Natural killer cell (primary cell): ENCODE results near the gene KDM1A. TPM values are rescaled to one million over a fixed set of nuclear protein-coding genes. Genes with fewer than 3 reads are reported as not detected.
A peak's percentile ranks its signal among the peaks of the same experiment; 100 is the strongest.
"Not testable (repeated sequence)": the region's sequence is repeated elsewhere in the genome, so short reads cannot be mapped to it uniquely, and the experiment has no call there.

Source experiments
- ATAC-seq, 3 donors: fragments of 150-1000 bp in 2 of 3; fragments of 200-7000 bp in 1 of 3; cut with Tn5 transposase; 1 replicate in 1 of 3; 2 replicates in 2 of 3; pipeline ENCODE4 v1.10.0; 2021; ENCODE audit warnings: mild to moderate bottlenecking in 2 of 3, moderate library complexity in 2 of 3
- DNase-seq, 2 donors: peaks; one replicate each; pipeline versions ENCODE4 v3.0.0 to v3.0.0-alpha.2; 2013 to 2021; ENCODE audit warnings: mixed read lengths in 1 of 2
- H3K27ac ChIP-seq: one replicate; pipeline ENCODE4 v1.5.1; 2013; ENCODE audit warnings: mild to moderate bottlenecking, low read length
- H3K27me3 ChIP-seq: one replicate; pipeline ENCODE4 v1.6.1; 2013; ENCODE audit warnings: low read length; ENCODE audit not compliant: control insufficient read depth, insufficient read depth
- H3K36me3 ChIP-seq: one replicate; pipeline ENCODE4 v1.6.1; 2013; ENCODE audit warnings: low read length; ENCODE audit not compliant: control insufficient read depth, insufficient read depth
- H3K4me1 ChIP-seq: one replicate; pipeline ENCODE4 v1.6.1; 2013; ENCODE audit warnings: low read length; ENCODE audit not compliant: control insufficient read depth, insufficient read depth
- H3K4me3 ChIP-seq: one replicate; pipeline ENCODE4 v1.5.1; 2013; ENCODE audit warnings: low read length
- H3K9me3 ChIP-seq: one replicate; pipeline ENCODE4 v1.6.1; 2013; ENCODE audit warnings: low read length; ENCODE audit not compliant: control insufficient read depth, insufficient read depth
- H3K27ac Mint-ChIP-seq, 2 donors: one replicate each; pipeline ENCODE4 v1.8.0; 2022; ENCODE audit warnings: mild to moderate bottlenecking in 2 of 2, mixed read lengths in 2 of 2, moderate library complexity in 1 of 2
- H3K27me3 Mint-ChIP-seq, 2 donors: one replicate each; pipeline ENCODE4 v1.8.0; 2022; ENCODE audit warnings: low read depth in 2 of 2, mixed read lengths in 2 of 2
- H3K36me3 Mint-ChIP-seq: one replicate; pipeline ENCODE4 v1.8.0; 2022; ENCODE audit warnings: mixed read lengths
- H3K4me1 Mint-ChIP-seq, 2 donors: one replicate each; pipeline ENCODE4 v1.8.0; 2022; ENCODE audit warnings: mixed read lengths in 2 of 2
- H3K4me3 Mint-ChIP-seq: one replicate; pipeline ENCODE4 v1.8.0; 2022; ENCODE audit warnings: mild to moderate bottlenecking, moderate library complexity, mixed read lengths
- H3K9me3 Mint-ChIP-seq, 2 donors: one replicate each; pipeline ENCODE4 v1.8.0; 2022; ENCODE audit warnings: mixed read lengths in 2 of 2
- CTCF ChIP-seq: fragments of 200-600 bp; IDR thresholded peaks from one replicate; pipeline ENCODE4 v1.8.0; 2022; ENCODE audit warnings: antibody characterized with exemption
- WGBS: methylation state at CpG from one replicate; pipeline ENCODE4 v1.1.7; 2013; ENCODE audit warnings: missing lambda C conversion rate; ENCODE audit not compliant: insufficient coverage; 5-methylcytosine and 5-hydroxymethylcytosine counted together
- intact Hi-C: fragments of 100-400 bp; cut with micrococcal nuclease; formaldehyde crosslinking; loops from one replicate; pipeline ENCODE4 v1.14.2; 2022
- total RNA-seq, 4 donors: library from RNA; stranded (reverse); fragments of 120-200 nt in 1 of 4; gene quantifications; one replicate each; pipeline versions ENCODE4 v1.2.3 to v1.2.4, GENCODE V29; 2013 to 2022

KDM1A gene
- total RNA-seq, 3 donors from 2014 or later (not counting 1 experiment from before 2014, with no cell fraction given) = 33.0 to 45.4 (median 43.8) TPM

GRCh38 chr1:22983944-22984343 lies 35.3 kb upstream of the KDM1A start:
- no peak for TF ChIP-seq CTCF
- Mint-ChIP-seq H3K9me3 (no peaks in the 10 kb centered on the region), H3K27me3 (peaks cover 1 to 7% of the 10 kb centered on the region in 2 donors), H3K4me1 (no peaks in the 10 kb centered on the region), H3K36me3 (no peaks in the 10 kb centered on the region), H3K27ac (no peak overlapping the region), H3K4me3 (no peak overlapping the region)
- Histone ChIP-seq H3K36me3 (no peaks in the 10 kb centered on the region), H3K4me3 (no peak overlapping the region), H3K27me3 (no peaks in the 10 kb centered on the region), H3K27ac (no peak overlapping the region), H3K4me1 (no peaks in the 10 kb centered on the region), H3K9me3 (no peaks in the 10 kb centered on the region)
- WGBS = 66% methylated on average over 4 of the region's 4 CpGs
- intact Hi-C loops = no loop called here
- ATAC-seq (peak in 1 of 3 donors; percentile 42), DNase-seq (no peak)

GRCh38 chr1:22992384-22992783 lies 26.9 kb upstream of the KDM1A start:
- ATAC-seq, DNase-seq, H3K36me3 ChIP-seq, H3K4me3 ChIP-seq, H3K4me3 Mint-ChIP-seq, H3K9me3 ChIP-seq, H3K27me3 Mint-ChIP-seq, H3K9me3 Mint-ChIP-seq, H3K27ac ChIP-seq, intact Hi-C loops, H3K27me3 ChIP-seq, H3K36me3 Mint-ChIP-seq, H3K4me1 ChIP-seq, H3K4me1 Mint-ChIP-seq, H3K27ac Mint-ChIP-seq: not testable (repeated sequence)
- 94% methylated on average over 1 of the region's 3 CpGs for WGBS

- H3K9me3 ChIP-seq, DNase-seq, H3K36me3 ChIP-seq, H3K4me3 Mint-ChIP-seq, H3K4me3 ChIP-seq, ATAC-seq, H3K27me3 ChIP-seq, H3K9me3 Mint-ChIP-seq, H3K36me3 Mint-ChIP-seq, H3K27ac Mint-ChIP-seq, H3K27ac ChIP-seq, intact Hi-C loops, H3K27me3 Mint-ChIP-seq, H3K4me1 ChIP-seq, H3K4me1 Mint-ChIP-seq: not testable (repeated sequence)
- 84% methylated on average over 6 of the region's 6 CpGs for WGBS
Observed at GRCh38 chr1:22993220-22993795, 26.0 kb upstream of the KDM1A start.

DNA sequence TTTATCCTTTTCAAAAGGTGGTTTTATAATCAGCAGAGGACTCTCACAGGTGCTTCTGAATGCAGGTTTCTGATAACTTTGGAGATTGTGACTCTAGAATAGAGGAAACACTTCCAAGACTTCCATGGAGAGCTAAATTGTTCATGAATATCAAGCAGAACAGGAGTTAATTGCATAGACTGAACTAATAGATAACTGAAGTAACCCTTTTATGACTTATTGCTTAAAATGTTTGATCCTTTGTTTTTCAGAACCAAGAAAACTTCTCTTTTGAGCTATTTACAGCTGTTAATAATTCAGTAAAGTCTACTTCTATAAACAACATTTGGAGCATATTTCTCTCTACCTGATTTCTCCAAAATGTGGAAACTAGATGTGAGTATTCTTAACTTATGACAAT lies 23.5 kb upstream of the KDM1A start:
- Mint-ChIP-seq H3K4me3 (no peak overlapping the region), H3K9me3 (no peaks in the 10 kb centered on the region), H3K27me3 (peaks cover 0 to 2% of the 10 kb centered on the region in 2 donors), H3K4me1 (no peaks in the 10 kb centered on the region), H3K27ac (no peak overlapping the region), H3K36me3 (no peaks in the 10 kb centered on the region)
- Histone ChIP-seq H3K27me3 (no peaks in the 10 kb centered on the region), H3K4me1 (no peaks in the 10 kb centered on the region), H3K27ac (no peak overlapping the region), H3K9me3 (peaks cover 9% of the 10 kb centered on the region), H3K4me3 (no peak overlapping the region), H3K36me3 (no peaks in the 10 kb centered on the region)
- ATAC-seq = no peak
- no peak for TF ChIP-seq CTCF
- no peak for DNase-seq
- intact Hi-C loops = no loop called here

DNA sequence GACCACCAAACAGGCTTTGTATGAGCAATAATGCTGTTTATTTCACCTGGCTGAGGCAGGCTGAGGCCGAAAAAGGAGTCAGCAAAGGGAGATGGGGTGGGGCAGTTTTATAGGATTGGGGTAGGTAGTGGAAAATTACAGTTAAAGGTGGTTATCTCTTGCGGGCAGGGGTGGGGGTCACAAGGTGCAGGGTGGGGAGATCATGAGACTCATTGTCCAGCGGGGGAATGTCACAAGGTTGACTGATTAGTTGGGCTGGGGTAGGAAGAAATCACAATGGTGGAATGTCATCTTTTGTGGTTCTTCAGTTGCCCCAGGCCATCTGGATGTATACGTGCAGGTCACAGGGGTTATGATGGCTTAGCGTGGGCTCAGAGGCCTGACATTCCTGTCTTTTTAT lies 21.7 kb upstream of the KDM1A start:
- H3K9me3 ChIP-seq, H3K27me3 Mint-ChIP-seq, H3K36me3 Mint-ChIP-seq, DNase-seq, ATAC-seq, H3K27ac Mint-ChIP-seq, H3K4me3 ChIP-seq, H3K4me3 Mint-ChIP-seq, H3K4me1 Mint-ChIP-seq, intact Hi-C loops, H3K4me1 ChIP-seq, H3K27me3 ChIP-seq, H3K9me3 Mint-ChIP-seq, H3K36me3 ChIP-seq, H3K27ac ChIP-seq: not testable (repeated sequence)
- WGBS = 83% methylated on average over 5 of the region's 5 CpGs

DNA sequence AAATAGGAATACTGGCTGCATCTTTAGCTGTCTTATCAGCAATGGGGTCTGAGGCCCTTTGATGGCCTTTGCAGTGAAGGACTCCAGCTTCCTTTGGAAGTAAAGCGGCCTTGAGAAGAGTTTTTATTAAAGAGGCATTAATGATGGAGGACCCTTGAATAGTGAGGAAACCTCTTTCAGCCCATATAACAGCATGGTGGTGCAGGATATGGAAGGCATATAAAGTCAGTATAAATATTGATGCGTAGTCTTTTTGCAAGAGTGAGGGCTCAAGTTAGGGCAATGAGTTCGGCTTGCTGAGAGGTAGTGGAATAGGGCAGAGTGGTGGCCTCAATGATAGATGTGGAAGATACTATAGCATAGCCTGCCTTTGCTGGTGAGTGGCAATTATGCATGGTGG lies 19.1 kb upstream of the KDM1A start:
- 97% methylated on average over 3 of the region's 3 CpGs for WGBS

GRCh38 chr1:23002218-23002617 lies 17.1 kb upstream of the KDM1A start:
- DNase-seq, H3K4me1 ChIP-seq, intact Hi-C loops, H3K9me3 ChIP-seq, H3K4me1 Mint-ChIP-seq, H3K9me3 Mint-ChIP-seq, H3K4me3 ChIP-seq, H3K36me3 Mint-ChIP-seq, H3K27ac Mint-ChIP-seq, H3K27ac ChIP-seq, H3K27me3 ChIP-seq, H3K4me3 Mint-ChIP-seq, H3K27me3 Mint-ChIP-seq, ATAC-seq, H3K36me3 ChIP-seq: not testable (repeated sequence)
- 91% methylated on average over 7 of the region's 7 CpGs for WGBS

More for the DNA sequence above, 19.1 kb upstream of the KDM1A start:
- H3K27me3 ChIP-seq, H3K27me3 Mint-ChIP-seq, H3K9me3 Mint-ChIP-seq, H3K4me3 Mint-ChIP-seq, ATAC-seq, H3K27ac ChIP-seq, intact Hi-C loops, H3K4me3 ChIP-seq, H3K27ac Mint-ChIP-seq, H3K4me1 ChIP-seq, DNase-seq, H3K36me3 Mint-ChIP-seq, H3K4me1 Mint-ChIP-seq, H3K9me3 ChIP-seq, H3K36me3 ChIP-seq: not testable (repeated sequence)
